ENCODE data around the gene PROC. TPM values are rescaled to one million over a fixed set of nuclear protein-coding genes. Genes with fewer than 3 reads are reported as not detected.

PROC gene
- total RNA-seq, 1 donor from 2014 or later, result 0.25 TPM

GRCh38 chr2:127465258-127465657 is 47.0 kb downstream of the PROC start:
- Mint-ChIP-seq H3K27ac (no peak overlapping the region), H3K27me3 (ENCODE audit: low read depth) (no peaks in the 10 kb centered on the region), H3K36me3 (peaks cover 12% of the 10 kb centered on the region), H3K4me3 (no peak overlapping the region), H3K9me3 (no peaks in the 10 kb centered on the region), H3K4me1 (no peaks in the 10 kb centered on the region)
- TF ChIP-seq CTCF (IDR thresholded peaks at IDR 0.05; ENCODE audit: unreplicated experiment), result no peak
- DNase-seq (ENCODE audit: low spot score in 2 of 2, unreplicated experiment in 2 of 2), result no peak

DNA sequence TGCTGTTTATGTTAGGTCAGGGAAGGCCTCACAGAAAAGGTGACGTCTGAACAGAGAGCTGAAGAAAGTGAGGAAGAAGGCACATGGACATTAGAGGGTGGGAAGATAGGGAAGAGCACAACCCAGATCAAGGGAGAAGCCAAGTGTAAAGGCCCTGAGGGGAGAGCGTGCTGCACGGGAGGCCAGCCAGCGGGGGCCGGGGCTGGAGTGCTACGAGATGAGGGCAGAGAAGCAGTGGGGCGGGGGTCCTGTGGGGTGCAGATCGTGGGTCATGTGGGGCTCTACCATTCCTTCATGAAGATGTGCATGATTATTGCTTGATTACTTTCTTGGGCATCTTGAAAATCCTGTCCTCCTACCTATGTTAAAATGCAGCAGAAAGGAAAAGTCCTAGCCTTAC is 50.8 kb downstream of the PROC start:
- no peak for TF ChIP-seq CTCF (IDR thresholded peaks at IDR 0.05; ENCODE audit: unreplicated experiment)
- Mint-ChIP-seq H3K36me3 (peaks cover 9% of the 10 kb centered on the region), H3K4me3 (no peak overlapping the region), H3K4me1 (no peaks in the 10 kb centered on the region), H3K27ac (no peak overlapping the region), H3K9me3 (no peaks in the 10 kb centered on the region), H3K27me3 (ENCODE audit: low read depth) (no peaks in the 10 kb centered on the region)
- no peak for DNase-seq (ENCODE audit: low spot score in 2 of 2, unreplicated experiment in 2 of 2)

GRCh38 chr2:127469974-127470373 is 51.7 kb downstream of the PROC start:
- no peak for DNase-seq (ENCODE audit: low spot score in 2 of 2, unreplicated experiment in 2 of 2)
- H3K4me1 Mint-ChIP-seq, result no peaks in the 10 kb centered on the region
- no peak for TF ChIP-seq CTCF (IDR thresholded peaks at IDR 0.05; ENCODE audit: unreplicated experiment)
- H3K9me3 Mint-ChIP-seq, result peaks cover under 1% of the 10 kb centered on the region
- H3K27me3 Mint-ChIP-seq (ENCODE audit: low read depth), result no peaks in the 10 kb centered on the region
- H3K4me3 Mint-ChIP-seq, result no peak overlapping the region
- peaks cover 11% of the 10 kb centered on the region for H3K36me3 Mint-ChIP-seq
- no peak overlapping the region for H3K27ac Mint-ChIP-seq

DNA sequence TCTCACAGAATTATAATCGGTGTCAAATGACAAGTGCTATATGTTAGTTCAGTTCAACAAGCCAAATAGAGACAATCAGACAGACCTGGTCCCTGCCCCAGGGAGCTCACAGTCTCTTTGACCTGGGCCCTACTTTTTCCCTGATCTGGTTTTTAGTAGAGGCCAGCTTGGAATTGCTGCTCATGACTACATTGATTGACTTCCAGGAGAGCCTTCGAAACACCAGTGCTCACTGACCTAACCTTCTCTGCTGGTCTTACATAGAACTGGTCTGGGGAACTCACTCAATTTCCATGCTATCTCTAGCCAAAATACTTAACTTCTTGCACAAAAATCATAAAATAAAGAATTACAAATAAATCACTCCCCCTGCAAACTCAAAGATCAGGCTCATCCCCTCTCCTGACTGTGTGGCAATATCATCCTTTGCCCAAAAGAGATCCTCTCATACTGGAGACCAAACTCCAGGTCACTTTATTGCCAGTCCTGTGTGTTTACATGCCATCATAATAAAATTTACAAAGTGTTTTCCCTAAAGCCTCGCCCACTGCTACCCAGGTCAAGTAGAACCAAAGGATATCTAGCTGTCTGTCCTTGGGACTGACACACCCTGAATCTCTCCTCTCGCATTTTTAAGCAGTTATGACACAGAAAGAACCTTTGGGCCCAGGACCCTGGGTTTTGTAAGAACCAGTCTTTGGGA is 53.2 kb downstream of the PROC start:
- Mint-ChIP-seq H3K27me3 (ENCODE audit: low read depth) (no peaks in the 10 kb centered on the region), H3K36me3 (peaks cover 25% of the 10 kb centered on the region), H3K9me3 (peaks cover 15% of the 10 kb centered on the region), H3K4me3 (no peak overlapping the region), H3K27ac (no peak overlapping the region), H3K4me1 (no peaks in the 10 kb centered on the region)
- no peak for TF ChIP-seq CTCF (IDR thresholded peaks at IDR 0.05; ENCODE audit: unreplicated experiment)
- DNase-seq (ENCODE audit: low spot score in 2 of 2, unreplicated experiment in 2 of 2), result no peak

GRCh38 chr2:127472268-127472667 is 54.0 kb downstream of the PROC start:
- Mint-ChIP-seq H3K36me3 (peaks cover 25% of the 10 kb centered on the region), H3K4me3 (no peak overlapping the region), H3K9me3 (peaks cover 16% of the 10 kb centered on the region), H3K27ac (no peak overlapping the region), H3K27me3 (ENCODE audit: low read depth) (no peaks in the 10 kb centered on the region), H3K4me1 (no peaks in the 10 kb centered on the region)
- DNase-seq (ENCODE audit: low spot score in 2 of 2, unreplicated experiment in 2 of 2), result no peak
- no peak for TF ChIP-seq CTCF (IDR thresholded peaks at IDR 0.05; ENCODE audit: unreplicated experiment)

All from mesothelial cell of epicardium (in vitro differentiated cells).